Stimulated activated CD8-positive, alpha-beta memory T cell treated with anti-CD3 and anti-CD28 coated beads, Interleukin-15, amount 100 ng/mL, for 4 hours (primary cell): ENCODE results near the gene NR6A1.

Source experiments
- DNase-seq, 2 donors: peaks; one replicate each; pipeline ENCODE4 v3.0.0-alpha.2; 2020; ENCODE audit warnings: low read depth in 2 of 2

The NR6A1 gene

GRCh38 chr9:124471761-124472160, 299.4 kb downstream of the NR6A1 start:
- no peak for DNase-seq

- no peak for DNase-seq
Measured at GRCh38 chr9:124470726-124471125, 300.4 kb downstream of the NR6A1 start.

GRCh38 chr9:124470306-124470705, 300.8 kb downstream of the NR6A1 start:
- DNase-seq, result no peak

- DNase-seq, result no peak
Measured at GRCh38 chr9:124469011-124469832, 301.9 kb downstream of the NR6A1 start.

GRCh38 chr9:124468061-124468740, 302.9 kb downstream of the NR6A1 start:
- DNase-seq, result no peak

GRCh38 chr9:124467410-124468060, 303.6 kb downstream of the NR6A1 start:
- no peak for DNase-seq
